Nephron progenitor cell (in vitro differentiated cells): ENCODE results near the gene NLRP12.

Experiments used
- DNase-seq: peaks from one replicate; pipeline ENCODE4 v3.0.0; 2021
- H3K27ac Mint-ChIP-seq: 2 replicates; pipeline ENCODE4 v1.8.0; 2021; ENCODE audit warnings: mild to moderate bottlenecking, moderate library complexity, mixed read lengths
- H3K27me3 Mint-ChIP-seq: 2 replicates; pipeline ENCODE4 v1.8.0; 2021; ENCODE audit warnings: mild to moderate bottlenecking, low read depth, mixed read lengths; ENCODE audit not compliant: poor library complexity
- H3K36me3 Mint-ChIP-seq: 2 replicates; pipeline ENCODE4 v1.8.0; 2021; ENCODE audit warnings: low read depth, mixed read lengths
- H3K4me1 Mint-ChIP-seq: 2 replicates; pipeline ENCODE4 v1.8.0; 2021; ENCODE audit warnings: mixed read lengths
- H3K4me3 Mint-ChIP-seq: 2 replicates; pipeline ENCODE4 v1.8.0; 2021; ENCODE audit warnings: mild to moderate bottlenecking, moderate library complexity, mixed read lengths
- H3K9me3 Mint-ChIP-seq: 2 replicates; pipeline ENCODE4 v1.8.0; 2021; ENCODE audit warnings: mild to moderate bottlenecking, moderate library complexity, mixed read lengths
- TF ChIP-seq, protein P1 (sequence below): fragments of 200-600 bp; sonication (generic); IDR thresholded peaks from 2 replicates; pipeline ENCODE4 v1.5.0; 2021; ENCODE audit warnings: antibody characterized with exemption

NLRP12 gene

DNA sequence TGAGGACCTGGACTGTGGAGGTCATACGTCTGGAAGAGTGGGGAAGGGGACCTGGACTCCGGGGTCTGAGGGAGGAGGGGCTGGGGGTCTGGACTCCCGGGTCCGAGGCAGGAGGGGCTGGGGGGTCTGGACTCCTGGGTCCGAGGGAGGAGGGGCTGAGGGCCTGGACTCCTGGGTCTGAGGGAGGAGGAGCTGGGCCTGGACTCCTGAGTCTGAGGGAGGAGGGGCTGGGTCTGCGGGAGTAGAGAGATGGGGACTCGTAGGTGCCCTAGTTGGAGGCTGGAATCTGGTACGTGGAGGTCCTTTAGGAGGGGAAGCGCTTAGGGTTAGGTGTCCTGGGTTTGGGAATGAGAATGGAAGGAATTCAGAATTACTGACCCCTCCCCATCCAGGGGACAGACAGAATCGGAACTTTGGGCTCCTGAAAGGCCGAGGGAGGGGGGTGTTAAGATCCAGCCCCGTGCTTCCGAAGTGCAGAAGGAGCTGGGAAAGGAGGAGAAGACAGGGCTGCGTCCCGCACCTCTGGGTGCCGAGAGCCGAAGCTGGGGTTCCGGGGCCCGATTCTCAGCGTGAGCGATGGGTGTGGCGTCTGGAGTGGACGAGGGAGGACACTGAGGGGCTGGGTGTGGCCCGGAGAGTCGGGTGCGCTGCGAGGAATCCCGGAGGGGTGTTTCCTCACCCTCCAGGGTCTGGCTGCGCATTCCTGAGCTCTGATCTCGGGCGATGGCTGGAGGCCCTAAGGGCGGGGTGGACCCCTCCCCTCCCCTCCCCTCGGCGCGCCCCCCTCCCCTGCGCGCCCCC is 44.2 kb upstream of the NLRP12 start:
- peaks cover 15% of the 10 kb centered on the region for H3K36me3 Mint-ChIP-seq
- DNase-seq: peak; percentile 55
- H3K27ac Mint-ChIP-seq: peak overlapping the region; percentile 99
- no peaks in the 10 kb centered on the region for H3K9me3 Mint-ChIP-seq
- TF ChIP-seq, protein P1, sequence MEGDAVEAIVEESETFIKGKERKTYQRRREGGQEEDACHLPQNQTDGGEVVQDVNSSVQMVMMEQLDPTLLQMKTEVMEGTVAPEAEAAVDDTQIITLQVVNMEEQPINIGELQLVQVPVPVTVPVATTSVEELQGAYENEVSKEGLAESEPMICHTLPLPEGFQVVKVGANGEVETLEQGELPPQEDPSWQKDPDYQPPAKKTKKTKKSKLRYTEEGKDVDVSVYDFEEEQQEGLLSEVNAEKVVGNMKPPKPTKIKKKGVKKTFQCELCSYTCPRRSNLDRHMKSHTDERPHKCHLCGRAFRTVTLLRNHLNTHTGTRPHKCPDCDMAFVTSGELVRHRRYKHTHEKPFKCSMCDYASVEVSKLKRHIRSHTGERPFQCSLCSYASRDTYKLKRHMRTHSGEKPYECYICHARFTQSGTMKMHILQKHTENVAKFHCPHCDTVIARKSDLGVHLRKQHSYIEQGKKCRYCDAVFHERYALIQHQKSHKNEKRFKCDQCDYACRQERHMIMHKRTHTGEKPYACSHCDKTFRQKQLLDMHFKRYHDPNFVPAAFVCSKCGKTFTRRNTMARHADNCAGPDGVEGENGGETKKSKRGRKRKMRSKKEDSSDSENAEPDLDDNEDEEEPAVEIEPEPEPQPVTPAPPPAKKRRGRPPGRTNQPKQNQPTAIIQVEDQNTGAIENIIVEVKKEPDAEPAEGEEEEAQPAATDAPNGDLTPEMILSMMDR: no peak
- peaks cover 43% of the 10 kb centered on the region for H3K4me1 Mint-ChIP-seq
- no peaks in the 10 kb centered on the region for H3K27me3 Mint-ChIP-seq
- peak overlapping the region; percentile 99 for H3K4me3 Mint-ChIP-seq

DNA sequence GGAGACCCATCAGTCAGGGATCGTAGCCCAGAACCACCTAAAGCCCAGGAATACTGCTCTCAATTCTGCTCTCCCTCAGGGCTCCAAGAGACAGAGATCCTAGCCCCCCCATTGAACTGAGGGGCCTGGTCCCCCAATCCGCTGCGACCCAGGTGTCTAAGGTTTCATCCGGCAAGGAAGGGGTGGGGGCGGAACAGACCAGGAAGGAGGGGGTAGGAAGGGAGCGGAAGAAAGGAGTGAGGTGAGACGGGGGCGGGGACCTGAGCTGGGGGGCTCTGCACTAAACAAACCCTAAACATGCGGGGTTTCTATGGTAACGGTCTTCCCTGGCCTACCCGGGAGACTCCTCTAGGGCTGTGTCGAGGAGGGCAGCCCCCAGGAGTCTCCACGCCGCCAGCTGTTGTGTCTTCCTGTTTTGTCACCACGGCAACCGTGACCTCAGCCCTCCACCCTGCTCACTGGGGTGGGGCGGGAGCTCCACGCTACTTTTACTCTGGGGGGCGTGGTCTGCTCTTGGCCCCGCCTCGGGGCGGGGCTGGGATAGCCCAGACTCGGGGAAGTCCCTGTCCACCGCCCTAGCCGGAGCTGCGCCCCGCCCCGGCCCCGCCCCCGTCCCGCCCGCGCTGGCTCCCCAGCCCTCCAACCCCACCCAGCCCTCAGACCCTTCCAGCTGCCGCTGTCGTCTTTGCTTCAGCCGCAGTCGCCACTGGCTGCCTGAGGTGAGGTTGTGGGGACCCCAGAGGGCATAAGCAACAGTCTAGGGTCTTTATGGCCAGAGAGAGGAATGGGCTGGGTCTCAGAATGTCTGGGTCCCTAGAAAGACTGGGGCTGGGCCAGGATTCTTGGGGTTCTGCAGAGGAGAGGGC is 43.3 kb upstream of the NLRP12 start, which contains the start of gene MYADM:
TSS of gene MYADM (plus strand) at position 659 of the 866 bp plus-strand sequence. CDS start 5,647 bp downstream, outside the sequence.
- TF ChIP-seq, protein P1: no peak
- Mint-ChIP-seq H3K9me3 (no peaks in the 10 kb centered on the region), H3K4me1 (peaks cover 38% of the 10 kb centered on the region), H3K27me3 (peaks cover 2% of the 10 kb centered on the region), H3K36me3 (peaks cover 9% of the 10 kb centered on the region), H3K4me3 (peak within 1 kb of the TSS; percentile 99), H3K27ac (peak within 1 kb of the TSS; percentile 100)
- peak; percentile 100 for DNase-seq

DNA sequence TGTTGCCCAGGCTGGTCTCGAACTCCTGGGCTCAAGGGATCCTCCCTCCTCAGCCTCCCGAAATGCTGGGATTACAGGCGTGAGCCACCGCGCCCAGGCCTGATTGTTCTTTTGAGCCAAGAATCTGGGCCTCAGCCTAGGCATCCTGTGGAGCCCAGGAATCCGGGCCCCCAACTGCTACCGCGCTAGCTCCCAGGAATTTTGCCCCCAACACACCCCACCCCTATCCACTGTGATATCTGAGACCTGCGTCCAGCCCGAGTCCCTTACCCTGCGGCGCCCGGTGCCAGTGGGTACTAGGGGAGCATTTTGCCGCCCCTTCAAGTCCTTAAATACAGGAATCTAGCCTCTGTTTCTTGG is 42.7 kb upstream of the NLRP12 start:
- Mint-ChIP-seq H3K9me3 (no peaks in the 10 kb centered on the region), H3K4me1 (peaks cover 37% of the 10 kb centered on the region), H3K36me3 (peaks cover 9% of the 10 kb centered on the region), H3K4me3 (peak overlapping the region; percentile 99), H3K27me3 (peaks cover 7% of the 10 kb centered on the region), H3K27ac (peak overlapping the region; percentile 100)
- TF ChIP-seq, protein P1: no peak
- DNase-seq: peak; percentile 44

DNA sequence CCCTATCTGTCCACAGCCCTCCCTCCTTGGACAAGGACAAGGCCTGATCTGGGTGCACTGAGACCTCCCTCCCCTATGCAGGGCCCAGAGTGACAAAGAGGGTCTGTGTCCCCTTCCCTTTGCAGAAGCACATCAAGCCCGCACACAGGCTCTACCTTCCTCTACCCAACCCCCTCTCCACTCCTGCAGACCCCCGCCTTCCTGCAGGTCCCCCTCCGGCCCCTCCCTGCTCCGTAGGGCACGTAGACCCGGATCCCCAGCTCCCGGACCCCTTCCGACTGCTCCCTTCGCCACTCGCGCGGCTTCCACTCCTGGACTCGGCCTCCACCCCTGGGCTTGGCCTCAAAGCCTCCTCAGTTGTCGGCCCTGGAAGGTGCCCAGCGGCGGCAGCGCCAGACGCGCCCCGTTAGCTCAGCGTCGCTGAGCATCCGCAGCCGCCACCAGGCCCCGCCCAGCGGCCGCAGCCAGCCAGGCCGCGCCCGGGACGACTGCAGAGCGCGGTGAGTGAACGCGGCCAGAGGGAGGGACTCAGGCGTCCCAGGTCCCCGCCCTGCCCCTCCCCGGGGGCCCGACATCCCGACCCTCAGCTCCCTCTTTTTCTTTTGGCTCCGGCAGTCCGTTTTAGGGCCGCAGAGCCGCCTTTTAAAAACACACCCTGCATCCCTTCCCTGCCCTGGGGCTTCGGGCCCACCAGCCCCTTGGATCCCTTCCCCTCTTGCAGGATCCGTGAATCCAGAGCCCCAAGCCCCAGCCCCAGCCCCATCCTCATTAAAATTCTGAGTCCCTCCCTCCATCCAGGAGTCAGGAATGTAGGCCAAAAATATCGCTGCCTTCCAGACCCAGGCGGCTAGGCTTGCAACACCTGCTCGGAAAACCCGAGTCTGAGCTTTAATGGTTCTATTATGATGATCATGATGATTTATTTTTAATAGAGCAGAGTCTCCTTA is 42.1 kb upstream of the NLRP12 start:
- Mint-ChIP-seq H3K4me1 (peaks cover 31% of the 10 kb centered on the region), H3K27me3 (peaks cover 7% of the 10 kb centered on the region), H3K4me3 (peak overlapping the region; percentile 99), H3K27ac (peak overlapping the region; percentile 100), H3K36me3 (peaks cover 3% of the 10 kb centered on the region), H3K9me3 (no peaks in the 10 kb centered on the region)
- TF ChIP-seq, protein P1: no peak
- peak; percentile 79 for DNase-seq

DNA sequence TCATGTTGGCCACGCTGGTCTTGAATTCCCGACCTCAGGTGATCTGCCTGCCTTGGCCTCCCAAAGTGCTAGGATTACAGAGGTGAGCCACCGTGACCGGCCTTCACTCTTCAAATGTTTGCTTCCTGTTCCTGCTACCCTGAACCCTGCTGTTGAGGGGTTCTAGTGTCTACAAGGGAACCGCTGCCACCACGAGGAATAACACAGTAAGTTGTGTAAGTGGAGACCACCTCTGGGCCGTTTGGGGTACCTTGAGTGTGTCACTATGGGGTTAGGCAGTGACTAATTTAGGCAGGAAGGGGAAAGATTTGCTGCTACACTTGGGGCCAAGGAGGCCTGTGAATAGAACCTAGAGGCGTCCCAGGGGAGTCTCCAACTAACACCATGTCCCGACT is 41.4 kb upstream of the NLRP12 start:
- H3K27ac Mint-ChIP-seq: peak overlapping the region; percentile 98
- H3K9me3 Mint-ChIP-seq: no peaks in the 10 kb centered on the region
- DNase-seq: no peak
- H3K4me3 Mint-ChIP-seq: peak overlapping the region; percentile 99
- H3K4me1 Mint-ChIP-seq: peaks cover 25% of the 10 kb centered on the region
- TF ChIP-seq, protein P1: no peak
- no peaks in the 10 kb centered on the region for H3K36me3 Mint-ChIP-seq
- peaks cover 7% of the 10 kb centered on the region for H3K27me3 Mint-ChIP-seq
